Nasal cavity respiratory epithelium epithelial cell of viscerocranial mucosa (primary cell): Measurements from ENCODE around the gene TEX12. TPM values are rescaled to one million over a fixed set of nuclear protein-coding genes. Genes with fewer than 3 reads are reported as not detected.

Source experiments
- total RNA-seq: library from RNA; depleted of rRNA; stranded (reverse); fragments of >200 nt; gene quantifications from 2 replicates; pipeline ENCODE4 v1.2.3, GENCODE V29; 2014

TEX12 gene, protein sequence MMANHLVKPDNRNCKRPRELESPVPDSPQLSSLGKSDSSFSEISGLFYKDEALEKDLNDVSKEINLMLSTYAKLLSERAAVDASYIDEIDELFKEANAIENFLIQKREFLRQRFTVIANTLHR
- under 0.01 and 0.50 TPM in 2 replicates for total RNA-seq

DNA sequence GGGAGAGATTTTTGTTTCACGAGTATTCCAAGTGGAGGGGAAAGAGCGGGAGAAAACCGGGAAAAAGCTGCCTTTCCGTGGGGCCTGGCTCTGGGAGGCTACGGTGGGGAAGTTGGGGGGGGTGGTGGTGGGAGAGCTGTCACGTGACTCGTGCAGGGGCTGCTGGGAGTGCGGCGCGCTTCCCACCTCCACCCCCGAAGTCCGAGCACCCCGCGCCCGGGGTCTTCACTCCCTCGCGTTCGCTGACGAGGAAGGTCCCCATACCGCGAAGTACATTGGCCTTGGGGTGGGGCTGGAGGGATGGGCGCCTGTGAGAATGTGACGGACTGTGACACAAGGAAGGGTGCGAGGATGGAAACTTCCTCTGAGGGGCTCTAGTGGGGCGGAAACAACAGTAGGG, at the start of gene TEX12:
Gene TEX12, plus strand, starts transcription at position 228 of the 400 bp plus-strand sequence. CDS start 1,897 bp downstream, outside the sequence.

DNA sequence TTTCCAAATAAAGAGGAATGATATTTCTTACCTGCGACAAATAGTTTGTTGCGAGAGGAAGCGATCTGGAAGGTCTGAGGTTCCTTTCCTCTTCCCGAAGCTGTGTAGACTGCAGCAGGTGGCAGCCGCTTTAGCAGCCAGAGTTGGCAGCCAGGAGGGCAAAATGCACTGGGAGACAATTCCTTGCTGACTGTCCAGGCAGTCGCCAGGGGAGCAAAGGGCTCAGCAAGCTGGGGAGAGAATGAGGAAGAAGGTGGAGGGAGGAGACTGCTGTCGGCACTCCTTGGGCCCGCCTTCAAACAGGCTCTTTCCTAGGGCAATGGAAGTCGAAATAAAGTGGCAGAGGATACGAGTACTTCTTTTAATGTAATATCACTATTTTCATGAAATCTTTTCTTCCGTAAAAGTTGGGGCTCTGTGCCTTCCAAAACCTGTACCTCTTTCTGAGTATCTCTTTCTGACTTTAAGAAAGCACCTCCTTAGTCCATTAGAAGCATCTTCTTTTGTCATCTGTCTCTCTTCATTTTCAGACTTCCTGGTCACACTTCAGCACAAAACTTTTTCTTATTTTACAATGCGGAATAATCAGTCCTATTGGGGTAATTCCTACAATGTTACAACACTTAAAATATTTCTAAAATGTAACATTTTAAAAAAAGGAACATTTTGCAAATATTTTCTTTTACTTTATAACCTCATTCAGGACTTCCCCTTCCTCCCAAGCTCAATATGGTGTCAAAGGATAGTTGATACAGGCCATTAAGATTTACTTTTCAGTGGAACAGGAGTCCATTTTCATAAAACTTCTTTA, 3.1 kb upstream of the TEX12 start, which contains the start of gene IL18:
Gene IL18, minus strand, starts transcription at position 220 of the 811 bp plus-strand sequence. CDS start 9,041 bp downstream, outside the sequence.

DNA sequence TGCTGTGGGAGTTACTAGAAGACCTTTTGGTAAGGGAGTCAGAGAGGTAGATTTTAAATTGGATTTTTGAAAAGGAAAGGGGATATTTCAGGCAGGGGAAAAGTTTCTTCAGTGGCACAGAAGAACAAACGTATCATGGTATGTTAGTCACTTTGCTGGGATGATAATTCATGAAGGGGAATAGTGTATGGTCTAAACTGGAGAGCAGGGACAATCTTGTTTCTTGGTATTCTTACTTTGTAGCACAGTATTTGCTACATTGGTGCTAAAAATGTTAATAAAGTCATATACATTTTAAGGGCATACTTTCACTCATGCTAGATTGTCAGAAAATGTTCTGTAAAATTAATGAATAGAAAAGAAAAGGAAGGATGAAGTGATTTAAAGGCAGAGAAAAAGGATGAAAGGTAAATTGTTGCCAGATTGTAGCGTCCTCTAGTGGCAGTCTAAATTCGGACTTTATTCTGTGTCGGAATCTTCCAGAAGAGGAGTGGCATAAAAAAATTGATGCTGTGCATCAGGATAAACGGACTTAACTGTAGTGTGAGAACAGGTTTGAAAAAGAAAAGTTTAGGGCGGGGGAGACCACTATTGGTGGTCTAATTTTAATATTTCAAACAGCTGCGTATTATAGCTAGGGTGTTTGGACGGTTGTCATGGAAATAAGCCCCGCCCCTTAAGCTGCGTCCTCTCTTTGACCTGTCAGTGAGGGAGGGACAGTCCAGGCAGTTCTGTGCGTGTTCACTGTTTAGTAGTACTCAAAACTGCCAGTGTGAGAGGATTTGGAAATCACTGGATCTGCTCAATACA, 7.8 kb downstream of the TEX12 start, which contains the start of gene BCO2:
Gene BCO2, plus strand, starts transcription at position 724 of the 810 bp plus-strand sequence. CDS start 90 bp downstream, outside the sequence.

Other genes with a start within 250 kb of the TEX12 start
- 1.0 and 1.1 TPM in 2 replicates for gene C11orf52, start 248.5 kb upstream of the TEX12 start, total RNA-seq
- gene DIXDC1, start 230.0 kb upstream of the TEX12 start, total RNA-seq = 16.5 and 20.2 TPM in 2 replicates
- gene DLAT, start 142.0 kb upstream of the TEX12 start, total RNA-seq = 34.2 and 39.6 TPM in 2 replicates
- 0.50 and 0.68 TPM in 2 replicates for gene PIH1D2, start 93.4 kb upstream of the TEX12 start, total RNA-seq
- gene NKAPD1, start 93.1 kb upstream of the TEX12 start, total RNA-seq = 28.0 and 33.5 TPM in 2 replicates
- gene TIMM8B, start 80.6 kb upstream of the TEX12 start, total RNA-seq = 44.0 and 54.7 TPM in 2 replicates
- 140 and 215 TPM in 2 replicates for gene SDHD, start 80.5 kb upstream of the TEX12 start, total RNA-seq
- 23.3 and 40.0 TPM in 2 replicates for gene IL18, start 3.3 kb upstream of the TEX12 start, total RNA-seq
- gene BCO2, start 8.1 kb downstream of the TEX12 start, total RNA-seq = 0.68 and 1.6 TPM in 2 replicates
- 41.6 and 66.0 TPM in 2 replicates for gene PTS, start 59.1 kb downstream of the TEX12 start, total RNA-seq
- not detected in 2 replicates for gene PLET1, start 93.5 kb downstream of the TEX12 start, total RNA-seq